Mesendoderm (in vitro differentiated cells): Measurements from ENCODE around the gene TMTC2.
A peak's percentile ranks its signal among the peaks of the same experiment; 100 is the strongest.

Experiments used
- DNase-seq: peaks from one replicate; pipeline ENCODE4 v3.0.0; 2013
- H2AK5ac ChIP-seq: 2 replicates; pipeline ENCODE4 v1.6.1; 2013; ENCODE audit warnings: low read length, inconsistent platforms
- H2BK120ac ChIP-seq: 2 replicates; pipeline ENCODE4 v1.6.1; 2013; ENCODE audit warnings: low read depth, mild to moderate bottlenecking, low read length, moderate library complexity, mixed read lengths
- H2BK15ac ChIP-seq: replicated peaks from 2 replicates; pipeline ENCODE4 v1.6.1; 2013; ENCODE audit warnings: low read depth, mild to moderate bottlenecking, moderate library complexity
- H2BK5ac ChIP-seq: 2 replicates; pipeline ENCODE4 v1.6.1; 2013; ENCODE audit warnings: low read length, inconsistent platforms
- H3K18ac ChIP-seq: 2 replicates; pipeline ENCODE4 v1.6.1; 2013; ENCODE audit warnings: mild to moderate bottlenecking, low read length, mixed read lengths
- H3K23ac ChIP-seq: one replicate; pipeline ENCODE4 v1.6.1; 2013; ENCODE audit warnings: low read length
- H3K27ac ChIP-seq: 2 replicates; pipeline ENCODE4 v1.5.1; 2013; ENCODE audit warnings: low read depth, mild to moderate bottlenecking, inconsistent platforms, low read length, moderate library complexity
- H3K27me3 ChIP-seq: 2 replicates; pipeline ENCODE4 v1.6.1; 2013; ENCODE audit warnings: low read length, control low read depth, mild to moderate bottlenecking, inconsistent platforms; ENCODE audit not compliant: insufficient read depth, poor library complexity
- H3K36me3 ChIP-seq: 2 replicates; pipeline ENCODE4 v1.6.1; 2013; ENCODE audit warnings: low read length, inconsistent platforms; ENCODE audit not compliant: control insufficient read depth, insufficient read depth
- H3K4ac ChIP-seq: one replicate; pipeline ENCODE4 v1.6.1; 2013; ENCODE audit warnings: low read depth, mild to moderate bottlenecking, low read length, moderate library complexity
- H3K4me1 ChIP-seq: 2 replicates; pipeline ENCODE4 v1.6.1; 2013; ENCODE audit warnings: low read depth, low read length, inconsistent platforms; ENCODE audit not compliant: control insufficient read depth
- H3K4me2 ChIP-seq: 2 replicates; pipeline ENCODE4 v1.6.1; 2013; ENCODE audit warnings: low read length
- H3K4me3 ChIP-seq: 2 replicates; pipeline ENCODE4 v1.5.1; 2013; ENCODE audit warnings: mild to moderate bottlenecking, low read length
- H3K56ac ChIP-seq: one replicate; pipeline ENCODE4 v1.6.1; 2013; ENCODE audit warnings: low read length
- H3K79me1 ChIP-seq: 2 replicates; pipeline ENCODE4 v1.6.1; 2013; ENCODE audit warnings: low read length, inconsistent platforms
- H3K79me2 ChIP-seq: 2 replicates; pipeline ENCODE4 v1.6.1; 2013; ENCODE audit warnings: mild to moderate bottlenecking, low read length; ENCODE audit not compliant: control insufficient read depth, insufficient read depth
- H3K9ac ChIP-seq: 2 replicates; pipeline ENCODE4 v1.6.1; 2013; ENCODE audit warnings: low read length, inconsistent platforms
- H4K5ac ChIP-seq: one replicate; pipeline ENCODE4 v1.6.1; 2013; ENCODE audit warnings: low read length
- H4K8ac ChIP-seq: one replicate; pipeline ENCODE4 v1.6.1; 2013; ENCODE audit warnings: low read depth, mild to moderate bottlenecking, control low read depth, low read length, moderate library complexity
- WGBS: extraction: QIAGEN DNeasy Blood & Tissue Kit; methylation state at CpG from one replicate; pipeline ENCODE4 v1.1.7; 2013; ENCODE audit warnings: low lambda C conversion rate, missing lambda C conversion rate; ENCODE audit not compliant: insufficient coverage; ENCODE audit errors: extremely low coverage; 5-methylcytosine and 5-hydroxymethylcytosine counted together

The TMTC2 gene

DNA sequence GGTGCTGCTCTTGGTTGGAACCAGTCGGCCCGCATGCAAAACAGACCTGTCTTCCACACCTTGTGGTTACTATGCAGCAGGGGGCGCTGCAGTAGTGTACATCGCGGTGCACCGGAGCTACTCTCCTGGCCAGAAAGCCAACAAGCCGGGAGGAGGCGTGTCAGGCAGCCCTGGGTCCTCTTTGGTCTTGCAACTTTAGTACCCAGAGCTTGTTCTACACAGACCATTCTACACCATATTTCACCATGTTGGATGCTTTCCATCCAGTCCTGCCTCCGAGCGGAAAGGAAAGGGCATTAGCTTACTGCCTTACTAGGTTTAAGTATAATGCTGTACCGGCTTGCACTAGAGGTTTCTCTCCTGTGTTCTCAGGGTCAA is 927 bp upstream of the TMTC2 start:
- no peak overlapping the region for H3K23ac ChIP-seq
- H4K5ac ChIP-seq: no peak overlapping the region
- H3K4me2 ChIP-seq: peak overlapping the region; percentile 79
- no peak overlapping the region for H3K18ac ChIP-seq
- H3K4me3 ChIP-seq: peak overlapping the region; percentile 78
- peaks cover 2% of the 10 kb centered on the region for H3K79me1 ChIP-seq
- H4K8ac ChIP-seq: no peak overlapping the region
- H3K4me1 ChIP-seq: peaks cover 5% of the 10 kb centered on the region
- H3K4ac ChIP-seq: no peak overlapping the region
- H3K9ac ChIP-seq: peak overlapping the region; percentile 63
- H3K56ac ChIP-seq: peak overlapping the region; percentile 92
- H3K36me3 ChIP-seq: no peaks in the 10 kb centered on the region
- no peak overlapping the region for H2BK15ac ChIP-seq
- no peak overlapping the region for H2AK5ac ChIP-seq
- H3K27ac ChIP-seq: no peak overlapping the region
- no CpG with 5 or more reads among the region's 11 CpGs for WGBS
- H2BK120ac ChIP-seq: no peak overlapping the region
- peaks cover 2% of the 10 kb centered on the region for H3K79me2 ChIP-seq
- no peaks in the 10 kb centered on the region for H3K27me3 ChIP-seq
- DNase-seq: peak; percentile 97
- H2BK5ac ChIP-seq: no peak overlapping the region

- Histone ChIP-seq H3K4me2 (peak overlapping the region; percentile 95), H2AK5ac (no peak overlapping the region), H3K27ac (peak overlapping the region; percentile 4), H3K18ac (peak overlapping the region; percentile 16), H3K4me3 (peak overlapping the region; percentile 93), H3K9ac (peak overlapping the region; percentile 94), H3K79me2 (peaks cover 2% of the 10 kb centered on the region), H3K27me3 (no peaks in the 10 kb centered on the region), H2BK120ac (no peak overlapping the region), H3K36me3 (no peaks in the 10 kb centered on the region), H4K8ac (no peak overlapping the region), H3K4ac (peak overlapping the region; percentile 6), H3K4me1 (peaks cover 5% of the 10 kb centered on the region), H3K79me1 (peaks cover 2% of the 10 kb centered on the region), H2BK5ac (peak overlapping the region; percentile 88), H3K23ac (peak overlapping the region; percentile 59), H4K5ac (no peak overlapping the region), H3K56ac (peak overlapping the region; percentile 99), H2BK15ac (no peak overlapping the region)
- no CpG with 5 or more reads among the region's 75 CpGs for WGBS
- DNase-seq: peak; percentile 82
Observed at GRCh38 chr12:82687021-82688011, 610 bp downstream of the TMTC2 start.

- Histone ChIP-seq H3K18ac (no peak overlapping the region), H3K36me3 (no peaks in the 10 kb centered on the region), H3K9ac (peak overlapping the region; percentile 94), H4K8ac (no peak overlapping the region), H3K4me3 (peak overlapping the region; percentile 93), H4K5ac (no peak overlapping the region), H3K79me1 (peaks cover 2% of the 10 kb centered on the region), H3K27ac (no peak overlapping the region), H3K4me1 (peaks cover 5% of the 10 kb centered on the region), H3K4me2 (peak overlapping the region; percentile 95), H2BK15ac (no peak overlapping the region), H3K79me2 (peaks cover 2% of the 10 kb centered on the region), H3K27me3 (no peaks in the 10 kb centered on the region), H3K56ac (peak overlapping the region; percentile 99), H3K4ac (no peak overlapping the region), H3K23ac (peak overlapping the region; percentile 86), H2BK120ac (no peak overlapping the region), H2AK5ac (no peak overlapping the region), H2BK5ac (no peak overlapping the region)
- no peak for DNase-seq
- WGBS: no CpG with 5 or more reads among the region's 12 CpGs
Observed at GRCh38 chr12:82688035-82688501, 1.4 kb downstream of the TMTC2 start.

- no peak overlapping the region for H3K4me3 ChIP-seq
Observed at GRCh38 chr12:82688596-82688995, 1.9 kb downstream of the TMTC2 start.

GRCh38 chr12:82690006-82690405 is 3.3 kb downstream of the TMTC2 start:
- no CpG with 5 or more reads among the region's 1 CpG for WGBS

More at GRCh38 chr12:82688596-82688995, 1.9 kb downstream of the TMTC2 start:
- H3K79me1 ChIP-seq: peaks cover 2% of the 10 kb centered on the region
- H3K18ac ChIP-seq: no peak overlapping the region
- WGBS: no CpG with 5 or more reads among the region's 7 CpGs
- H3K4me2 ChIP-seq: peak overlapping the region; percentile 26
- peaks cover 2% of the 10 kb centered on the region for H3K79me2 ChIP-seq
- DNase-seq: no peak
- H2BK120ac ChIP-seq: no peak overlapping the region
- peaks cover 5% of the 10 kb centered on the region for H3K4me1 ChIP-seq
- no peak overlapping the region for H2AK5ac ChIP-seq
- H2BK5ac ChIP-seq: no peak overlapping the region
- H4K5ac ChIP-seq: no peak overlapping the region
- no peak overlapping the region for H2BK15ac ChIP-seq
- H3K4ac ChIP-seq: peak overlapping the region; percentile 36
- H3K27me3 ChIP-seq: no peaks in the 10 kb centered on the region
- H3K27ac ChIP-seq: no peak overlapping the region
- peak overlapping the region; percentile 11 for H3K56ac ChIP-seq
- no peak overlapping the region for H4K8ac ChIP-seq
- H3K36me3 ChIP-seq: no peaks in the 10 kb centered on the region
- peak overlapping the region; percentile 35 for H3K9ac ChIP-seq
- no peak overlapping the region for H3K23ac ChIP-seq

More at GRCh38 chr12:82690006-82690405, 3.3 kb downstream of the TMTC2 start:
- Histone ChIP-seq H3K4me1 (peaks cover 5% of the 10 kb centered on the region), H3K79me1 (peaks cover 2% of the 10 kb centered on the region), H2BK15ac (no peak overlapping the region), H3K18ac (no peak overlapping the region), H2BK120ac (no peak overlapping the region), H3K4me2 (no peak overlapping the region), H3K4ac (no peak overlapping the region), H4K8ac (no peak overlapping the region), H4K5ac (no peak overlapping the region), H3K36me3 (no peaks in the 10 kb centered on the region), H2BK5ac (no peak overlapping the region), H3K27me3 (no peaks in the 10 kb centered on the region), H3K56ac (no peak overlapping the region), H3K79me2 (peaks cover 2% of the 10 kb centered on the region), H3K4me3 (no peak overlapping the region), H3K27ac (no peak overlapping the region), H3K23ac (no peak overlapping the region), H2AK5ac (no peak overlapping the region), H3K9ac (no peak overlapping the region)
- no peak for DNase-seq
